ENCODE measurements around the gene FAM241A. TPM values are rescaled to one million over a fixed set of nuclear protein-coding genes. Genes with fewer than 3 reads are reported as not detected.

Gene FAM241A
- polyA plus RNA-seq, 1 donor: 2.9 TPM

GRCh38 chr4:112214390-112215264, 69.4 kb downstream of the FAM241A start:
- DNase-seq (ENCODE audit: low read depth): no peak

GRCh38 chr4:112219826-112220366, 74.6 kb downstream of the FAM241A start:
- DNase-seq (ENCODE audit: low read depth): no peak

DNA sequence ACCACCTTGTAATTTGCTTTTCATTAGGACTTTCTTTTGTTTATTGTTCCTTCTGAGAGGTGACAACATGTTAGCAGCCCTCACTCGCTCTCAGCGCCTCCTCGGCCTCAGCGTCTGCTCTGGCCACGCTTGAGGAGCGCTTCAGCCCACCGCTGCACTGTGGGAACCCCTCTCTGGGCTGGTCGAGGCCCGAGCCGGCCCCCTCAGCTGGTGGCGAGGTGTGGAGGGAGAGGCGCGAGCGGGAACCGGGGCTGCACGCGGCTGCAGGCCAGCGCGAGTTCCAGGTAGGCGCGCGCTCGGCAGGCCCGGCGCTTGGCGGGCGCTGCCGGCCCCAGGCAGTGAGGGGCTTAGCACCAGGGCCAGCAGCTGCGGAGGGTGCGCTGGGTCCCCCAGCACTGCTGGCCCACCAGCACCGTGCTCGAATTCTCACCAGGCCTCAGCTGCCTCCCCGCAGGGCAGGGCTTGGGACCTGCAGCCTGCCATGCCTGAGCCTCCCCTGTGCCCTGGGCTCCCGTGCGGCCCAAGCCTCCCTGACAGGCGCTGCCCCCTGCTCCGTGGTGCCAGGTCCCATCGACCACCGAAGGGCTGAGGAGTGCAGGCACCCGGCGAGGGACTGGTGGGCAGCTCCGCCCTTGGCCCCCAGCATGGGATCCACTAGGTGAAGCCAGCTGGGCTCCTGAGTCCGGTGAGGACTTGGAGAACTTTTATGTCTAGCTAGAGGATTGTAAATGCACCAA, 77.1 kb downstream of the FAM241A start:
- no peak for DNase-seq (ENCODE audit: low read depth)

- no peak for DNase-seq (ENCODE audit: low read depth)
These were observed 79.9 kb downstream of the FAM241A start for GRCh38 chr4:112225157-112225556.

DNA sequence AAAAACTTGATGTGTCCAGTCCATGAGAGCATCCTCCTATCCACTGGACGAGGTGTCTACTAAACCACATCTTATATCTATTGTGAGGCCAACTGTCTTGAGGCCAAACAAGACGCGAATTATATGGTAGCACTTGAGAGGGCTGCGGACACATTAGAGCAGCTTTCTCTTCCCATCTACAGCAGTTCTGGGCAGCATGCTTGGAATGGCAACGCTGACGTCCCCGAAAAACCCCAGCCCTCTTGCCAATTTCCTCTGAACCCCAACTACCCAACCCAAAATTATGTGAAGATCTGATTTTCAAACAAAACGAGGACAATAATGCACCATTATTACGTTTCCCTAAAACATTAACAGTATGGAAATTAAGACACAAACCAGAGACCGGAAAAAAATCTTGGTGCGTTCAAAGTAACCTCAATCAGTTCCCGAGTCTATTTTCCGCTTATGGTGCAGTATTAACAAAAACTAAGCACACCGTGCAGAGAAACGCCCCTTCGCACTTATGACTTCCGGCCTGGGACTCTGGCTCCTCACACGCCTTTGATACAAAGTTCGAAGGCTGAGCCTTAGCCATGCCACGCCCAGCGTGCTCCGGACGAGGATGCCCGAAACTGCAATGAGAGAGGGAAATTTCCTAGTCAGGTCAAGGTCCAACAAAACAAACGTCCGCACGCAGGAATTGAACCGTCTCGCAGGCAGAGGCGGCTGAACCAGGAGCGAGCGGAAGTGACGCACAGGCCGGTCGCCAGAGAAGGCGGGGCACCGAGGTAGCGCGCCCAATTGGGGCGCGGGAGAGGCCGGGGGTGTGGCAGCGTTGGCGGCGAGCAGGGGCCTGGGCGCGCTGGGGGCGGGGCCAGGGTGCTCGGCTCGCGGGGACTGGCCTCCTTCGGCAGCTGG, 85.9 kb downstream of the FAM241A start:
- peak; percentile 89 for DNase-seq (ENCODE audit: low read depth)

DNA sequence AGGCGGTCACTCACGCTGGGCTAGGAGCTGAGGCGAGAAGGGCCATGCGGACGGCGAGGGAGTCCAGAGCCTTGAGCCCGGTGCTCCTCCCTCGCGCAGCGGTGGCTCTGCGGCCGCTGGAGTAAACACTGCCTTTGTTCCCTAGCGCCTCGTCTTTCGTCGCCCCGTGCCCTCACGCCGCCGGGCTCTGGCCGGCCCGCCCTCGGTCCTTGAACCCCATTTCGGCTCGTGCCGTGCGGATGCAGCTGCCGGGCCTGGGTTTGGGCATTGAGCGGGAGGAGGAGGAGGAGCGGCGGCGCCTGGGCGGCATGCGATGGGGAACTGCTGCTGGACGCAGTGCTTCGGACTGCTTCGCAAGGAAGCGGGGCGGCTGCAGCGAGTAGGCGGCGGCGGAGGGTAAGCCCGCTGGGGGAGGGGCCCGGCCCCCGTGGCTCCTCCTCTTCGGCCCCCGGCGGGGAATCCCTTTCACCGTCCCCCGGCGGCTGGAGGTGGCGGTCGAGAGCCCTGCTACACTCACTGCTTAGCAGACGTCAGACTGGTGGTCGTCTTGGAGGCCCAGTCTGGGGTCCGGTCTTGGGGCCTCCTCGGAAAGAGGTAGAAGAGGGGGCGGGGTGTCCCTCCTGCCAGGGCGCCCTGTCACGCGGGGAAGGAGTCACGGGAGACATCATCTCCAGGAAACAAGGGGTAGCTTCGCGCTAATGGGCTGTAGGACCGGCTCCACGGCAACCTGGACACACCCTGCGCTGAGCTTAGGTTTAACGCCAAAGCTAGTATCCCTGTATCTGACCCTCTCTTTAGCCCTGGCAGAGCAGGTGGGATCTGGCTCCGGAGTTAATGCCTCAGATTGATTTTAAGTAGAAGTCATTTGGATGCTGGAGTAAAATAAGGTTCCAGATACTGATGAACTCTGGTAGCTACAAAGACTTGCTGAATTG, 86.8 kb downstream of the FAM241A start, which contains the start of gene AP1AR:
AP1AR (plus strand) TSS at position 9 of the 935 bp plus-strand sequence; CDS start at position 314, 305 bp downstream.
- no peak for DNase-seq (ENCODE audit: low read depth)

GRCh38 chr4:112234952-112235609, 89.8 kb downstream of the FAM241A start:
- peak; percentile 56 for DNase-seq (ENCODE audit: low read depth)

DNA sequence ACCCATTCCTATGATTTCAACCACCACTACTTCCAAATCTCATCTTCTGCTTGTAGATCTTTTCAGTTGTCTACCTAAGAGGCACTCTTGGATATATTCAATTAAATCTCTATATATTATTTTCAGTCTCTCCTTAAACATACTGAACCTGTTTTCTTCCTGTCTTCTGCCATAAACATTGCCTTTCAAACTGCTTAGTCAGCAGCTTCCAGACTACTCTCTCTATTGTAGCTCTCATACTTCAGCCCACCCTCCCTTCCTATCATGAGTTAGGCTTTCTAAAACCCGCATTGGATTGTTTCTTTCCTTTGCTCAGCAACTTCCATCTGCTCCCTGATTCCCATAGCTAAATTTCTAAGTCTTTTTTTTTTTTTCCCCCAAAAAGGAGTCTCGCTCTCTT, 90.8 kb downstream of the FAM241A start:
- no peak for DNase-seq (ENCODE audit: low read depth)

DNA sequence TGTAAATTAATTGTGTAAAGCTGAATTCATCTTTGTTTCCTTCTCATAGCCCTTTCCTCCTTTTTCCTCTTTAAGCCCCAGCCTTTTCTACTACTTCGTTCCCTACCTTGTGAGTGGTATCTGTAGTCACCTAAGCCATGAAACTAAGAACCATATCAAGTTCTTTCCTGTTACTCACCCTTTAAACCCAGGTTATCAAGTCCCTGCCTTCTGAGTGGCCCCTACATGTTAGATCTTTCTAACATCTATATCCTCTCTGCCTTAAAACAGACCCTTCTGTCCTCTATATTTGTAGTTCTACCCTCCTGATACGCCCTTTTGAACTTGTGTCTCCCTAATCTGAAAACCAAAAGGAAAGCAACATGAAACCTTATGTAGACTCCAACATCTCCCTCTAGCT, 93.6 kb downstream of the FAM241A start:
- no peak for DNase-seq (ENCODE audit: low read depth)

Other genes starting within 250 kb of the FAM241A start
- 10.8 TPM for gene AP1AR, start 86.3 kb downstream of the FAM241A start, polyA plus RNA-seq (ENCODE audit: insufficient read length)
- 5.5 TPM for gene TIFA, start 140.4 kb downstream of the FAM241A start, polyA plus RNA-seq (ENCODE audit: insufficient read length)
- 6.0 TPM for gene ALPK1, start 151.9 kb downstream of the FAM241A start, polyA plus RNA-seq (ENCODE audit: insufficient read length)

Measured in forelimb muscle (tissue), 1 donor.